Kidney (tissue), 14 donors: Measurements from ENCODE around the gene CDH13. TPM values are rescaled to one million over a fixed set of nuclear protein-coding genes. Genes with fewer than 3 reads are reported as not detected.

Experiments used
- DNase-seq, 5 donors: peaks; one replicate each; pipeline ENCODE4 v3.0.0-alpha.2; 2013 to 2020
- FAIRE-seq: peaks from 2 replicates; lab custom pipeline; 2012; peaks lifted over from hg19 to GRCh38; lab: Jason Lieb, UNC
- H3K27ac ChIP-seq, 2 donors: one replicate each; pipeline ENCODE4 v1.7.0; 2013; ENCODE audit warnings: low read depth in 2 of 2, low read length in 2 of 2, inconsistent platforms in 1 of 2
- H3K27me3 ChIP-seq: one replicate; pipeline ENCODE4 v1.7.1; 2013; ENCODE audit warnings: low read length, inconsistent platforms; ENCODE audit not compliant: control insufficient read depth, insufficient read depth
- H3K36me3 ChIP-seq, 3 donors: one replicate each; pipeline versions ENCODE4 v1.7.0 to v1.7.1; 2013; ENCODE audit warnings: low read length in 3 of 3, control low read depth in 1 of 3, inconsistent platforms in 1 of 3; ENCODE audit not compliant: insufficient read depth in 3 of 3, control insufficient read depth in 2 of 3
- H3K4me1 ChIP-seq, 3 donors: one replicate each; pipeline versions ENCODE4 v1.7.0 to v1.7.1; 2013; ENCODE audit warnings: low read length in 3 of 3, inconsistent platforms in 1 of 3, low read depth in 1 of 3; ENCODE audit not compliant: control insufficient read depth in 2 of 3, insufficient read depth in 2 of 3
- H3K4me3 ChIP-seq, 3 donors: one replicate each; pipeline versions ENCODE4 v1.7.0 to v1.8.1; 2013; ENCODE audit warnings: low read length in 3 of 3, control low read depth in 1 of 3, inconsistent platforms in 1 of 3
- H3K9ac ChIP-seq, 3 donors: one replicate each; pipeline versions ENCODE4 v1.7.0 to v1.7.1; 2013; ENCODE audit warnings: low read length in 3 of 3, control low read depth in 1 of 3, inconsistent platforms in 1 of 3
- H3K9me3 ChIP-seq, 3 donors: one replicate each; pipeline versions ENCODE4 v1.7.0 to v1.7.1; 2013; ENCODE audit warnings: low read length in 3 of 3, control low read depth in 1 of 3, inconsistent platforms in 1 of 3; ENCODE audit not compliant: control insufficient read depth in 2 of 3, insufficient read depth in 1 of 3
- intact Hi-C: fragments of 100-400 bp; cut with DNase I; formaldehyde crosslinking; loops from one replicate; pipeline ENCODE4 v1.11.1; 2022
- polyA plus RNA-seq: library from polyadenylated mRNA; stranded (reverse); fragments of 350-450 nt; fragmentation: Illumina TruSeq; extraction: RNeasy Lipid Tissue Mini Kit (QIAGEN cat#74804); gene quantifications from one replicate; pipeline ENCODE4 v1.2.3, GENCODE V29; 2014; ENCODE audit warnings: low read depth, low replicate concordance; ENCODE audit not compliant: insufficient read depth
- total RNA-seq: library from RNA; stranded (reverse); fragmentation: NEBNext Ultra II Directional; extraction: Animal tissue kit (Norgen Biotek cat#: 25700); gene quantifications from one replicate; pipeline ENCODE4 v1.2.1, GENCODE V29; 2021
- TF ChIP-seq, protein P1 (sequence below): IDR thresholded peaks from 3 replicates; pipeline ENCODE4 v1.5.1; 2012; ENCODE audit warnings: mild to moderate bottlenecking, moderate library complexity, borderline replicate concordance; ENCODE audit not compliant: insufficient read depth; ENCODE audit errors: extremely low read depth
- donor health status: control.
- donor health status: control.
- donor health status: control.
- donor health status: control.
- donor health status: control.
- donor health status: DM: yes; HTN: yes; CAD: no.
- donor health status: Normal renal cell carcinoma (clear cell type).

CDH13 gene
- total and polyA plus RNA-seq, 2 donors from 2014 or later = 4.8 to 13.8 TPM

DNA sequence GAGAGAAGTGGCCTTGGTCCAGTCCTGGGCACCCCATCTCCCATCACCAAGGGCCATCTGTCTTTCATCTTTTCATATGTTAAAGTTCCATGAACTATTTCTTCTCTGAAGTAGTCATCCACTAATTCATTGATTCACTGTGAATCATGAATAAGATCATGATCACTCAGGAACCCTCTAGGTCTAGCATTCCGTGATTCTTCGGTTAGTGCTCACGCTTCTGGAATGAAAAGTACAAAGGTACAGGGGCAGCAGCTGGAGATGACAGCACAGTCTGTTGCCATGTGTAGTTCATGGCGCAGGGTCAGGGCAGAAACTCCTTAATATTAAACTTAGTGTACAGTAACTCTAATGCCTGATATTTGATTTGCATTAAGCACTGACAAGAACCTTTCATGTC is 127.1 kb downstream of the CDH13 start:
- H3K9ac ChIP-seq = no peak overlapping the region
- DNase-seq = no peak
- H3K4me1 ChIP-seq = peaks cover 0 to 5% (median 0%) of the 10 kb centered on the region in 3 donors
- intact Hi-C loops = no loop called here
- no peaks in the 10 kb centered on the region for H3K9me3 ChIP-seq
- H3K4me3 ChIP-seq = no peak overlapping the region
- FAIRE-seq = no peak
- H3K27me3 ChIP-seq = no peaks in the 10 kb centered on the region
- no peaks in the 10 kb centered on the region for H3K36me3 ChIP-seq
- H3K27ac ChIP-seq = no peak overlapping the region
- TF ChIP-seq, protein P1, sequence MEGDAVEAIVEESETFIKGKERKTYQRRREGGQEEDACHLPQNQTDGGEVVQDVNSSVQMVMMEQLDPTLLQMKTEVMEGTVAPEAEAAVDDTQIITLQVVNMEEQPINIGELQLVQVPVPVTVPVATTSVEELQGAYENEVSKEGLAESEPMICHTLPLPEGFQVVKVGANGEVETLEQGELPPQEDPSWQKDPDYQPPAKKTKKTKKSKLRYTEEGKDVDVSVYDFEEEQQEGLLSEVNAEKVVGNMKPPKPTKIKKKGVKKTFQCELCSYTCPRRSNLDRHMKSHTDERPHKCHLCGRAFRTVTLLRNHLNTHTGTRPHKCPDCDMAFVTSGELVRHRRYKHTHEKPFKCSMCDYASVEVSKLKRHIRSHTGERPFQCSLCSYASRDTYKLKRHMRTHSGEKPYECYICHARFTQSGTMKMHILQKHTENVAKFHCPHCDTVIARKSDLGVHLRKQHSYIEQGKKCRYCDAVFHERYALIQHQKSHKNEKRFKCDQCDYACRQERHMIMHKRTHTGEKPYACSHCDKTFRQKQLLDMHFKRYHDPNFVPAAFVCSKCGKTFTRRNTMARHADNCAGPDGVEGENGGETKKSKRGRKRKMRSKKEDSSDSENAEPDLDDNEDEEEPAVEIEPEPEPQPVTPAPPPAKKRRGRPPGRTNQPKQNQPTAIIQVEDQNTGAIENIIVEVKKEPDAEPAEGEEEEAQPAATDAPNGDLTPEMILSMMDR = no peak

DNA sequence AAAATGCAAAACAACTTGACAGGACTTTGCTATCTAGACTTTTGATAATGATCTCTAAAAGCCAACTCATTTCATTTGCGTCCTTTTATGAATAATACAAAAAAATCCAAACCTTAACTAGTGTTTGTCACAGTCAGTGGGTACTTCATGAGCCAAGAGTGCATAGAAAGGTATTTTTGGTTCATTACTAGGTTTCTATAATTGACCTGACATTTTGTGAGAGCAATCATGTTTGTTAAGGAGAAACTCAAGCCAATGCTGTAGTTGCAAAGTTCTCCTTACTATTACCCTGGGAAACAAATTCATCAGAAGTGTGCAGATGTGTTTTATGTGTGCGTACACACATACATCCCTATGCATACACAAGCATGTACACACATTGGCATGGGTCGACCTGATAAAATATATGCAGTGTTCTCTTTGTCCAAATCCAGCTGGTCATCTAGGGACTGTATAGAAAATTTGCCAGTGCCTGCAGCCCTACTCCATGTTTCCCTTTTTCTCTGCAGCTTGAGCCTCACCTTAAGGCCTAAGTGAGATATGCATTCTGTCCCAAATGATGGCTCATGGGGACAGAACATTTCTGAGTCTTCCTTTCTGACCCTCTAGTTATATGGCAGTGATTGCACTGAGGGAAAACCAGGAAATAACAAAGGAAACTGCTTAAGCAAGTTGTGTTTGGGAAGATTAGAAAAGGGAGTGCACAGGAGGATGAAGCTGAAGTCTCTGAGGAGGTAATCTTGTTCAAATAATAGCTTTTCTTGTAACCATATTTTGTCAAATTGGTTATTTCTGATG is 128.1 kb downstream of the CDH13 start:
- DNase-seq (no peak), FAIRE-seq (no peak)
- Histone ChIP-seq H3K9ac (no peak overlapping the region), H3K36me3 (no peaks in the 10 kb centered on the region), H3K9me3 (no peaks in the 10 kb centered on the region), H3K4me1 (no peaks in the 10 kb centered on the region), H3K4me3 (no peak overlapping the region), H3K27ac (no peak overlapping the region), H3K27me3 (no peaks in the 10 kb centered on the region)
- TF ChIP-seq, protein P1 = no peak
- intact Hi-C loops = no loop called here

DNA sequence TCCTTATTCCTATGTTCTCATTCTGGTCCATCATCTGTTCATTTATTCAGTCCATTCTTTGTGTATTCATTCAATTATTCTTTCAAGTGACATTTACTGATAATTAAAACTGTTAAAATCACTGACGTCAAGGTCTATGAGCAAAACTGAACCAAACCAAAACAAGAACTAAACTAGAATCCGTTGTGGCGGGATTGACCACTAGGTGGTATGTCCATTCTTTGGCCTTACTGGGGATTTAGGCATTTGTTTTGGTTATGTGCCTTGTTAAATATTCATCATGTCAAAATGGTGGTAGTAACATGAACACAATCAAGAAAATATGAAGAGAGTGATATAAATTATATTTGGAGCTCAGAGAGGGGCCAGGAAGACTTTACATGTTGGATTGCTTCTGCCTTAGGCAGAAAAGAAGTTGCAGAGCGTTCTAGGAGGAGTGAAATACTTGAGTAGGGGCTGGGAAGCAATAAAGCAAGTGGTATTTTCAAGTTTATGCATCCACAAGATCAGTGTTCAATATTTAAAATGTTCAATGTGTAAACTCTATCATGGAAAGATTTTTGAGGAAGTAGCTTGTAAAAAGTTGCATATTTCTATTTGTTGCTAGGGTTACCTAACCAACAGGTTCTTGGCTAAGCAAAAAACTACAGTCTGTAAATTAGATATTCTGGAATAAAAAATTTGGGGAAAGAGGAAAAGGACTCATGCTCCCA is 129.0 kb downstream of the CDH13 start:
- Histone ChIP-seq H3K27me3 (no peaks in the 10 kb centered on the region), H3K9me3 (no peaks in the 10 kb centered on the region), H3K36me3 (no peaks in the 10 kb centered on the region), H3K9ac (no peak overlapping the region), H3K4me1 (peaks cover 0 to under 1% (median 0%) of the 10 kb centered on the region in 3 donors), H3K4me3 (no peak overlapping the region), H3K27ac (no peak overlapping the region)
- no peak for FAIRE-seq
- no peak for DNase-seq
- TF ChIP-seq, protein P1 = no peak
- intact Hi-C loops = no loop called here
